ENCODE measurements around the gene LPCAT1.

GRCh38 chr5:1481959-1482331, 41.8 kb downstream of the LPCAT1 start:
- no peak for TF ChIP-seq CTCF (IDR thresholded peaks at IDR 0.05)
- TF ChIP-seq ZFX (IDR thresholded peaks at IDR 0.05; ENCODE audit: borderline replicate concordance), result no peak

All from 22Rv1 (cell line).